HAP-1 (cell line): ENCODE measurements around the gene HECTD4.

Source experiments
- DNase-seq, 2 experiments: peaks; one replicate each; pipeline ENCODE4 v3.0.0-alpha.2; 2016 to 2020; ENCODE audit warnings: low spot score in 2 of 2
- H3K27me3 ChIP-seq: fragments of 250-450 bp; sonication (Bioruptor Pico); 2 replicates; pipeline ENCODE4 v1.5.1; 2020; ENCODE audit warnings: low read depth, mild to moderate bottlenecking, moderate library complexity
- H3K36me3 ChIP-seq: fragments of 250-450 bp; sonication (Bioruptor Pico); replicated peaks from 2 replicates; pipeline ENCODE4 v1.5.1; 2020; ENCODE audit warnings: mild to moderate bottlenecking
- H3K4me1 ChIP-seq: fragments of 250-450 bp; sonication (Bioruptor Pico); 2 replicates; pipeline ENCODE4 v1.5.1; 2020; ENCODE audit warnings: mild to moderate bottlenecking
- H3K4me3 ChIP-seq: fragments of 250-450 bp; sonication (Bioruptor Pico); 2 replicates; pipeline ENCODE4 v1.5.1; 2020; ENCODE audit warnings: mild to moderate bottlenecking, moderate library complexity
- H3K9me3 ChIP-seq: fragments of 250-450 bp; sonication (Bioruptor Pico); 2 replicates; pipeline ENCODE4 v1.5.1; 2020; ENCODE audit warnings: mild to moderate bottlenecking, moderate library complexity
- in situ Hi-C: fragments of 300-500 bp; cut with MboI; formaldehyde crosslinking; loops from 3 replicates; pipeline ENCODE4 v1.14.3; 2020; ENCODE audit warnings: low sequenced_read_pairs, inconsistent platforms, mixed read lengths

HECTD4 gene

GRCh38 chr12:112333019-112333418 is 49.2 kb downstream of the HECTD4 start:
- H3K9me3 ChIP-seq, result no peaks in the 10 kb centered on the region; the same call in 1 of the 2 replicates
- no peaks in the 10 kb centered on the region; the same call in 1 of the 2 replicates for H3K4me1 ChIP-seq
- no peaks in the 10 kb centered on the region for H3K36me3 ChIP-seq
- H3K27me3 ChIP-seq, result no peaks in the 10 kb centered on the region
- no peak overlapping the region for H3K4me3 ChIP-seq
- DNase-seq, result no peak
- in situ Hi-C loops, result no loop called here

GRCh38 chr12:112331886-112332285 is 50.3 kb downstream of the HECTD4 start:
- Histone ChIP-seq H3K4me3 (no peak overlapping the region), H3K36me3 (no peaks in the 10 kb centered on the region), H3K27me3 (no peaks in the 10 kb centered on the region), H3K4me1 (no peaks in the 10 kb centered on the region; the same call in 1 of the 2 replicates), H3K9me3 (no peaks in the 10 kb centered on the region; the same call in 1 of the 2 replicates)
- DNase-seq, result no peak
- in situ Hi-C loops, result no loop called here

GRCh38 chr12:112330706-112331105 is 51.5 kb downstream of the HECTD4 start:
- Histone ChIP-seq H3K9me3 (no peaks in the 10 kb centered on the region; the same call in 1 of the 2 replicates), H3K36me3 (no peaks in the 10 kb centered on the region), H3K4me3 (no peak overlapping the region), H3K4me1 (no peaks in the 10 kb centered on the region; the same call in 1 of the 2 replicates), H3K27me3 (no peaks in the 10 kb centered on the region)
- no peak for DNase-seq
- in situ Hi-C loops, result no loop called here

GRCh38 chr12:112328456-112329124 is 53.6 kb downstream of the HECTD4 start:
- in situ Hi-C loops, result no loop called here
- DNase-seq, result no peak
- Histone ChIP-seq H3K4me3 (no peak overlapping the region), H3K36me3 (no peaks in the 10 kb centered on the region), H3K27me3 (no peaks in the 10 kb centered on the region), H3K4me1 (no peaks in the 10 kb centered on the region; the same call in 1 of the 2 replicates), H3K9me3 (no peaks in the 10 kb centered on the region; the same call in 1 of the 2 replicates)

GRCh38 chr12:112327209-112327938 is 54.9 kb downstream of the HECTD4 start:
- H3K27me3 ChIP-seq, result no peaks in the 10 kb centered on the region
- DNase-seq, result no peak
- H3K36me3 ChIP-seq, result no peaks in the 10 kb centered on the region
- peaks cover 5% of the 10 kb centered on the region; the same call in 1 of the 2 replicates for H3K4me1 ChIP-seq
- H3K4me3 ChIP-seq, result no peak overlapping the region
- in situ Hi-C loops, result no loop called here
- H3K9me3 ChIP-seq, result no peaks in the 10 kb centered on the region

- Histone ChIP-seq H3K27me3 (no peaks in the 10 kb centered on the region), H3K36me3 (no peaks in the 10 kb centered on the region; the same call in 1 of the 2 replicates), H3K4me1 (peaks cover 15% of the 10 kb centered on the region), H3K4me3 (no peak overlapping the region), H3K9me3 (no peaks in the 10 kb centered on the region)
- DNase-seq, result no peak
- in situ Hi-C loops, result no loop called here
These were observed 56.5 kb downstream of the HECTD4 start for GRCh38 chr12:112325622-112326207.

- Histone ChIP-seq H3K9me3 (no peaks in the 10 kb centered on the region), H3K4me1 (peaks cover 15% of the 10 kb centered on the region), H3K27me3 (no peaks in the 10 kb centered on the region), H3K4me3 (no peak overlapping the region), H3K36me3 (no peaks in the 10 kb centered on the region; the same call in 1 of the 2 replicates)
- in situ Hi-C loops, result no loop called here
- DNase-seq, result no peak
These were observed 57.1 kb downstream of the HECTD4 start for GRCh38 chr12:112325157-112325556.

- Histone ChIP-seq H3K36me3 (peaks cover 6% of the 10 kb centered on the region), H3K4me1 (peaks cover 15% of the 10 kb centered on the region), H3K9me3 (no peaks in the 10 kb centered on the region), H3K4me3 (no peak overlapping the region), H3K27me3 (no peaks in the 10 kb centered on the region)
- no peak for DNase-seq
- in situ Hi-C loops, result no loop called here
These were observed 59.2 kb downstream of the HECTD4 start for GRCh38 chr12:112322882-112323547.

GRCh38 chr12:112322441-112322840 is 59.8 kb downstream of the HECTD4 start:
- no peak for DNase-seq
- in situ Hi-C loops, result no loop called here
- no peak overlapping the region for H3K4me3 ChIP-seq
- H3K4me1 ChIP-seq, result peaks cover 15% of the 10 kb centered on the region
- no peaks in the 10 kb centered on the region for H3K27me3 ChIP-seq
- H3K9me3 ChIP-seq, result no peaks in the 10 kb centered on the region
- peaks cover 6% of the 10 kb centered on the region for H3K36me3 ChIP-seq

- H3K9me3 ChIP-seq, result no peaks in the 10 kb centered on the region
- H3K4me3 ChIP-seq, result no peak overlapping the region
- peak; percentile 33 to 42 for DNase-seq
- in situ Hi-C loops, result no loop called here
- no peaks in the 10 kb centered on the region for H3K27me3 ChIP-seq
- peaks cover 15% of the 10 kb centered on the region for H3K4me1 ChIP-seq
- peaks cover 8% of the 10 kb centered on the region for H3K36me3 ChIP-seq
These were observed 61.0 kb downstream of the HECTD4 start for GRCh38 chr12:112321245-112321644.

GRCh38 chr12:112319395-112319794 is 62.8 kb downstream of the HECTD4 start:
- in situ Hi-C loops, result no loop called here
- Histone ChIP-seq H3K9me3 (no peaks in the 10 kb centered on the region), H3K36me3 (peaks cover 13% of the 10 kb centered on the region), H3K4me3 (no peak overlapping the region), H3K4me1 (peaks cover 15% of the 10 kb centered on the region), H3K27me3 (no peaks in the 10 kb centered on the region)
- DNase-seq, result no peak

- peaks cover 23% of the 10 kb centered on the region for H3K36me3 ChIP-seq
- peaks cover 12% of the 10 kb centered on the region for H3K4me1 ChIP-seq
- in situ Hi-C loops, result no loop called here
- H3K9me3 ChIP-seq, result no peaks in the 10 kb centered on the region
- no peaks in the 10 kb centered on the region for H3K27me3 ChIP-seq
- no peak overlapping the region for H3K4me3 ChIP-seq
- no peak for DNase-seq
These were observed 64.8 kb downstream of the HECTD4 start for GRCh38 chr12:112317481-112317880.

- H3K4me1 ChIP-seq, result no peaks in the 10 kb centered on the region; the same call in 1 of the 2 replicates
- no peaks in the 10 kb centered on the region for H3K27me3 ChIP-seq
- H3K36me3 ChIP-seq, result peaks cover 26% of the 10 kb centered on the region
- in situ Hi-C loops, result no loop called here
- no peak for DNase-seq
- H3K4me3 ChIP-seq, result no peak overlapping the region
- no peaks in the 10 kb centered on the region for H3K9me3 ChIP-seq
These were observed 67.2 kb downstream of the HECTD4 start for GRCh38 chr12:112314981-112315380.
